IPS-15b (cell line): ENCODE measurements around the gene CDK17.
"Not testable (repeated sequence)": the region's sequence is repeated elsewhere in the genome, so short reads cannot be mapped to it uniquely, and the experiment has no call there.

Source experiments
- H3K27me3 ChIP-seq: one replicate; pipeline ENCODE4 v1.6.1; 2013; ENCODE audit warnings: low read length; ENCODE audit not compliant: control insufficient read depth, insufficient read depth
- H3K36me3 ChIP-seq: one replicate; pipeline ENCODE4 v1.6.1; 2013; ENCODE audit warnings: low read length; ENCODE audit not compliant: control insufficient read depth, insufficient read depth
- H3K4me1 ChIP-seq: one replicate; pipeline ENCODE4 v1.6.1; 2013; ENCODE audit warnings: mild to moderate bottlenecking, low read length; ENCODE audit not compliant: control insufficient read depth, insufficient read depth
- H3K4me3 ChIP-seq: one replicate; pipeline ENCODE4 v1.5.1; 2013; ENCODE audit warnings: low read depth, low read length
- H3K9ac ChIP-seq: one replicate; pipeline ENCODE4 v1.6.1; 2013; ENCODE audit warnings: low read depth, mild to moderate bottlenecking, low read length
- H3K9me3 ChIP-seq: one replicate; pipeline ENCODE4 v1.6.1; 2013; ENCODE audit warnings: mild to moderate bottlenecking, low read length; ENCODE audit not compliant: control insufficient read depth, insufficient read depth

Gene CDK17

DNA sequence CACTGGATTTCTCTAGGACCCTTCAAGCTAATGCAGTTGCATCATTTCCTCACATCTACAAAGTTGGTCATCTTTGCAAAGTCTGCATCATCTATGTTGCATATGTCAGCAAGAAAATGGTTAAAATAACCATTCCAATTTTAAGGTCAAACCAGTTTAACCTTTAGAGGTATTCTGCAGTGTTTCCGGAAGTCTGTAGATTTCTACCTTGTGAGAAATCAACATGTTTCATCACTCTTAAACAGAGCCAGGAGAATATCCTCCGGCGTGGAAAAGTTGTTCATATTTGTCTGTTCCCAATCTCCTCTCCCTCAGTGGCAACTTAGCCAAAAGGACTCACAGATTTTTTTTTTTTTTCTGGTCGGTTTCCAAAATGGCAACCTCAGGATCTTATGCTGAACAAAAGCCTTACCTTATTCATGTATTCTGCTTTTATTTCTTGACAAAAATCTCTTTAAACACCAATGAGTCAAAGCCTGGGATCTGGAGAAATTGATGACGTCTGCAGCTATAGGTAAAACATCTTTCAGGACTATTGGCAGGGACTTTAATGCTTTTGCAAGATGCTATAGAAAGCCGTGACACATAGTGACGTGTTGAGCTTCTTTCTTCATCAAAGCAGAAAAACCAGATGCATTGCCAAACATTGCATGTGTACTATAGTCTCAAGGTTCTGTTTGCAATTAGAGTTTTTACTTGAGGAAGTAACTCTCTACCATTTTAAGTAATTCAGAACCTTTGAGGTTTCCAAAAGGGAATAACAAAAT, 16.0 kb upstream of the CDK17 start:
- H3K9me3 ChIP-seq, result no peaks in the 10 kb centered on the region
- H3K36me3 ChIP-seq, result no peaks in the 10 kb centered on the region
- no peak overlapping the region for H3K9ac ChIP-seq
- H3K27me3 ChIP-seq, result no peaks in the 10 kb centered on the region
- no peaks in the 10 kb centered on the region for H3K4me1 ChIP-seq
- H3K4me3 ChIP-seq, result no peak overlapping the region

DNA sequence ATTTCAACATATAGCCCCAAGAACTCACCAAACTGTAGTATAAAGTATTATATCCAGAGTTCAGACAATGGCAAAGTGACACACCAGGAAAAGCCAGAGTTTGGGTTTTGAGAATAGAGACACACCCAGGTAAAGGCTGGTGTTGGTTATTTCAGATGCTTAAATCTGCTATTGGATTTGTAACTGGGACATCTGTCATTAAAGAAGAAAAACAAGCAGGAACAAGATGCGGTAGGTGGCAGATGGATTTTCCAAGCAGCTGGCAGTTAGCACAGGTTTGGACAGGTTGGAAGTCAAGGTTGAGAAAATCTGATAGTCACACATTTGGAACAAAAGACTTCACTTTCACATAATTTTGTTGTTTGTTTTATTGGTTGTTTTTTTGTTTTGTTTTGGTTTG, 14.4 kb upstream of the CDK17 start:
- Histone ChIP-seq H3K27me3 (no peaks in the 10 kb centered on the region), H3K36me3 (no peaks in the 10 kb centered on the region), H3K4me3 (no peak overlapping the region), H3K9ac (no peak overlapping the region), H3K4me1 (no peaks in the 10 kb centered on the region), H3K9me3 (no peaks in the 10 kb centered on the region)

DNA sequence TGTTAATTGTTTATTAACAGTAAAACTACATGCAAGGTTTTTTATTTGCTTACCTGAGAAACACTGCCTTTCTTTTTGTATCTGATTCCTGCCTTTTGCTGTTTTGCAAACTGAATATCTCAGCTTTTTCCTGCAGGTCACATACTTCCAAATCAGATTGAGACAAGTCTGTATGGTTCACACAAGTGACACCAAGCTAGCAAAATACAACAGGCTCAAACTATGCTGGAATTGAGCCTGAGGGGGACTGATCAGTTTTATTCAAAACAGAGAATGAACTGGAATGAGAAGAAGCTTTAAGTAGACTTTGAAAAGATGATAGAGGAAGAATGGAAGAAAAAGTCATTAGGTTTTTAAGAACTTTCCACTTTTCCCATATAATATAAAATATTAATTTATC, 12.2 kb upstream of the CDK17 start:
- no peaks in the 10 kb centered on the region for H3K4me1 ChIP-seq
- H3K36me3 ChIP-seq, result no peaks in the 10 kb centered on the region
- no peak overlapping the region for H3K4me3 ChIP-seq
- no peak overlapping the region for H3K9ac ChIP-seq
- H3K9me3 ChIP-seq, result no peaks in the 10 kb centered on the region
- H3K27me3 ChIP-seq, result no peaks in the 10 kb centered on the region

DNA sequence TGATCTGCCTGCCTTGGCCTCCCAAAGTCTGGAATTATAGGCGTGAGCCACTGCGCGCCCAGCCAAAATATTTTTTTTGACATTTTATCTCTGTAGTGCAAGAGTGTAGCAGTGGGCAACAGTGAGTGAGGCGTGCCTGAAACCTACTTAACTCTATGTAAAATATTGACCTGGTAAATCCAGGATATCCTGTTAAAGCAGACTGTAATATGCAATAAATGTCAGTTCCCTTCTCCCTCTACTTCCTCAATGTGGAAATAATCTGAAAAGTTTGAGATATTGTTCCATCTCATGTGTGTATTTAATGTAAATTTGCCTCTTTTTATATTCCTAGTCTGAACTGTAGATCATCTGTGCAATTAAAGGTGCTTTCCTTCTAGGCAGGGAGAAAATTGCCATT, 9.5 kb upstream of the CDK17 start:
- H3K9me3 ChIP-seq, result no peaks in the 10 kb centered on the region
- no peaks in the 10 kb centered on the region for H3K4me1 ChIP-seq
- H3K36me3 ChIP-seq, result no peaks in the 10 kb centered on the region
- H3K4me3 ChIP-seq, result no peak overlapping the region
- H3K27me3 ChIP-seq, result no peaks in the 10 kb centered on the region
- no peak overlapping the region for H3K9ac ChIP-seq

DNA sequence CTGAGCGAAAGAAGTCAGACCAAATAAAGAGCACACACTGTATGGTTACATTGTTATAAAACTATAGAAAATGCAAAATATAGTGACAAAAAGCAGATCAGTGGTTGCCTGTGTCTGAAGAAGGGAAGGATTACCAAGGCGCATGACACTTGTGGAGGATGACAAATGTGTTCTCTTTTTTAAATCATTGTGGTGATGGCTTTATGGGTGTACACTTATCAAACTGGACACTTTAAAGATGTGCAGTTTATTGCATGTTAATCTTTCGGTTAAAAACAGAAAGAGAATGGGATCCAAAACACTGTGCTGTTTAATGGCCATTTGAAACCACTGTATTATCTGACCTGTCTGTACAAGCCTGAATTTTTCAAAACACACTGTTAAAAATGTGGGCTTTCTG, 8.8 kb upstream of the CDK17 start:
- H3K4me1 ChIP-seq, result no peaks in the 10 kb centered on the region
- H3K36me3 ChIP-seq, result no peaks in the 10 kb centered on the region
- H3K9ac ChIP-seq, result no peak overlapping the region
- no peak overlapping the region for H3K4me3 ChIP-seq
- no peaks in the 10 kb centered on the region for H3K9me3 ChIP-seq
- H3K27me3 ChIP-seq, result no peaks in the 10 kb centered on the region

DNA sequence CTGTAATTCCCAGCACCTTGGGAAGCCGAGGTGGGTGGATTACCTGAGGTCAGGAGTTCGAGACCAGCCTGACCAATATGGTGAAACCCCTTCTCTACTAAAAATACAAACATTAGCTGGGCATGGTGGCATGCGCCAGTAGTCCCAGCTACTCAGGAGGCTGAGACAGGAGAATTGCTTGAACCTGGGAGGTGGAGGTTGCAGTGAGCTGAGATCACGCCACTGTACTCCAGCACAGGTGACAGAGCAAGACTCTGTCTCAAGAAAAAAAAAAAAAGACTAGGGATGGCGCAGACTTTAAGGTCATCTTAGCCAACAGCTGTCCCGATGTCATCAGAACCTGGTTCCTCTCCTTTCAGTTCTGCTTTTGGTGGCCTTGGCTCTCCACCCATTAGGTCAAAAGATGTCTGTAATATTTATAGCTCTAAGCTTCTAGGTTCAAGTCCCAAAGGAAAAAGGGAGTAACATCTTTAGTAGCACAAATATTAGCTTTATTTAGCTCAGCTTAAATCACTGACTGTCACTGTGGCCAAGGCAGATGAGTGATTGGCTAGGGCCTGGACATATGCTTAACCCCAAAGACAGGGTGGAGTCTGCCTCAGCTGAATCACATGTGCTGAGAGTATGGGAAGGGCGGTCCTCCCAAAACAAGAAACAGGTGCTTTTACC, 7.3 kb upstream of the CDK17 start:
- H3K9me3 ChIP-seq, H3K27me3 ChIP-seq, H3K36me3 ChIP-seq, H3K4me3 ChIP-seq, H3K9ac ChIP-seq, H3K4me1 ChIP-seq: not testable (repeated sequence)

DNA sequence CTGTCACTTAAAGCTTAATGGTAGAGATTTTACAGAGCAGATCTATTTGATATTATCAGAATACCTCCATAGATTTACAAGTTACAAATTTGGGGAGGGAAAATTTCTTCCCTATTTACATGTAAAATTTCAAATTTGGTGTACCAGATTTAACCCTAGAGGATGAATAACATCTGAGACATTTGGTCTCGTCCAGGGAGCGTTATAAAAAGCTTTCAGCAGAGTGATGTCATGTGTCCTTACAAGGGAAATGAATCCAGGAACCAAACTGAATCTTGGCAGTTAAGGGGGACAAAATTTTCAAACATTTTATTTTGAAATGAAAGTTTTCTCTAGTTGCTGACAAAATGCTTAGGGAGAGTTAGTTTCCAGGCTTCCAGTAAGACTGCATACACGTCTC, 4.5 kb upstream of the CDK17 start:
- Histone ChIP-seq H3K9ac (no peak overlapping the region), H3K4me1 (no peaks in the 10 kb centered on the region), H3K9me3 (no peaks in the 10 kb centered on the region), H3K36me3 (peaks cover 2% of the 10 kb centered on the region), H3K27me3 (no peaks in the 10 kb centered on the region), H3K4me3 (no peak overlapping the region)

DNA sequence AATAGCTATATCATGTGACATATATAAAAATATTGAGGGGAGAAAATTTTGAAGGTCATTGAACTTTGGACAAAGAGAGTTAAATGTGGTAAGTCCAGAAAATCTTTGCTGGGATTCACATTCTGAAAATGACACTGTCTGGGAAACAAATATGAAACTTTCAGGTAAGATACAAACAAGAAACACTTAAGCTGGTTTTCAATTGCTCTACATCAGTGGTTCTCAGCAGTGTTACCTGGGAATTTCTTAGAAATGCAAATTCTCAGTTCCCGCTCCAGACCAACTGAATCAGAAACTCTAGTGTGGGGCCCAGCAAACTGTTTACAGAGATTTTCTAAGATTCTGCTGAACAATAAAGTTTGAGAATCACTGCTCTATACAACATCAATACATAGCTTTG, 3.6 kb upstream of the CDK17 start:
- H3K27me3 ChIP-seq, result no peaks in the 10 kb centered on the region
- no peak overlapping the region for H3K9ac ChIP-seq
- no peaks in the 10 kb centered on the region for H3K4me1 ChIP-seq
- H3K9me3 ChIP-seq, result no peaks in the 10 kb centered on the region
- H3K4me3 ChIP-seq, result no peak overlapping the region
- H3K36me3 ChIP-seq, result peaks cover 2% of the 10 kb centered on the region

DNA sequence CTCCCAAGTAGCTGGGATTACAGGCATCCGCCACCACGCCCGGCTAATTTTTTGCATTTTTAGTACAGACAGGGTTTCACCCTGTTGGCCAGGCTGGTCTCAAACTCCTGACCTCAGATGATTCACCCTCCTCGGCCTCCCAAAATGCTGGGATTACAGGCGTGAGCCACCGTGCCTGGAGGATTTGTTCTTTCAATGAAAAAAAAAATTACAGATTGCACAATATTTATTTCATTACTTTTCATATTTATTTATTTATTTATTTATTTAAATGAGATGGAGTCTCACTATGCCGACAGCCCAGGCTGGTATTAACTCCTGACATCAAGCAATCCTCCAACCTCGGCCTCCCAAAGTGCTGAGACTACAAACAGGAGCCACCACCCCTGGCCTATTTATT, 2.3 kb upstream of the CDK17 start:
- H3K9me3 ChIP-seq, H3K4me1 ChIP-seq, H3K36me3 ChIP-seq, H3K4me3 ChIP-seq, H3K9ac ChIP-seq, H3K27me3 ChIP-seq: not testable (repeated sequence)

DNA sequence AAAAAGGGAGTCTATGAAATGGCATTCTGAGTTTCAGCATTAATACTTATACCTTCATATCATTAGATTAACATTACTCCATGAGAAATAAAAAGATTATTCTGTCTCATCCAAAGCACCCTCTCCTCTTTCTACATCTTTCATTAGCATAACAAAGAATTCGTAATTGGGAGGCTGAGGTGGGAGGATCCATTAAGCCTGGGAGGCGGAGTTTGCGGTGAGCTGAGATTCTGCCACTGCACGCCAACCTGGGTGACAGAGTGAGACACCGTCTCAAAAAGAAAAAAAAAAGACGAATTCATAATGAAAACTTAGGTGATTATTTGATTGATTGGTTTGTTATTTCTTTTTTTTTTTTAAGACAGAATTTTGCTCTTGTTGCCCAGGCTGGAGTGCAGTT, 1.8 kb upstream of the CDK17 start:
- Histone ChIP-seq H3K4me3 (peak overlapping the region; percentile 30), H3K27me3 (no peaks in the 10 kb centered on the region), H3K4me1 (peaks cover 10% of the 10 kb centered on the region), H3K9ac (no peak overlapping the region), H3K9me3 (no peaks in the 10 kb centered on the region), H3K36me3 (peaks cover 2% of the 10 kb centered on the region)

DNA sequence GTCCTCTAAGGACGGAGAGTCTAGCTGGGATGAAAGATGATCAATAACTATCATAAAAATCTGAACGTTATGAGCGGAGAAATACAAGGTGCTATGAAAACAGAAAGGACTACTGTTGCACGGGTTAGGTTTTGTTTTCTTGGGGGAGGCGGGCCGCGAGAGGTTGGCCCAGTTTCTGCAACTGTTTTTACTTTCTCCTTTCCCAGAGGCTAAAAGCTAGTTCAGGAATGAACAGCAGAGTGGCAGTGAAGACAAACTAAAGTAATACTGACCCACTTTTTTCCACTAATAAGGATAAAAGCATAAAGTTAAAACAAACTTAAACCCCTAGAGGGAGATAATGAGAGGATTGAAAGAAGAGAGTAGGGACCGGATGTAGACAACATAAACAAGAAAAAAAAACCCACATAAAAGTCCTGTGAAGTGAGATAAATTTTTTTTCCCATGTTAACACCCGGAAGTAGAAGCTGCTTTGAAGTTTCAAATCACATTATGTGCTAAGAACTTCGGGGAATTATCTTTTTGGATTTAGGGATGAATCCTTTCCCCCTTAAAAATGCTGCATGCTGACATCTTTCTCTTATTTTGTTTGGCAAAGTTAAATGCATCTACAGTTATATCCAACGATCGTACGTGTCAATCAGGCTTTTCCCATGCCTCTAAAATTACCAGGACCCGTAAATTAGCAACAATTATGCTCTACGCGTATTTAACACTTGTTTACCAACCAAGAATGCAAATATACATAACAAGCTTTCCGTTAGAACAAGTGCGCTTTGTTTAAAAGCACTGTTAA, 1.0 kb upstream of the CDK17 start:
- Histone ChIP-seq H3K4me3 (peak overlapping the region; percentile 83), H3K4me1 (peaks cover 10% of the 10 kb centered on the region), H3K36me3 (peaks cover 2% of the 10 kb centered on the region), H3K9ac (no peak overlapping the region), H3K9me3 (no peaks in the 10 kb centered on the region), H3K27me3 (no peaks in the 10 kb centered on the region)

DNA sequence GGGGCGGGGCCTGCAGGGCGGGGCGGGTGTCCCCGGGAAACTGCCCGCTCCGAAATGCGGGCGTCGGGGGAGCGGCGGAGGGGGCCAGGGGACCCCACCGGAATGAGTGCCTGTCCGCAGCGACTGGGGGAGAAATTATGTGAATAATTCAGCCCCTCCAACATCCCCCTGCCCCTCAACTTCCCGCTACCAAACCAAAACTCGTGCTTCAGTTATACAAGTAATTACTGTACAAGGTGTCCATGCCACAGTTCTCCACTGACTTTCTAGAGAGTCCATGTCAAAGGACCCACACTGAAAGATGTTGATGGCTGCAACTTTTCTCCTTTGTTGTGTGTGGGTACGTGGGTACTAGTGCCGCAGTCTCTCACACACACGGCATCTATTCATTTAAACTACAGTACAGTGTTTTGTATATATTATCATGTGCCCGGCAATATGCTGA, 414 bp upstream of the CDK17 start:
- H3K4me1 ChIP-seq, result peaks cover 14% of the 10 kb centered on the region
- peak overlapping the region; percentile 83 for H3K4me3 ChIP-seq
- no peak overlapping the region for H3K9ac ChIP-seq
- H3K27me3 ChIP-seq, result no peaks in the 10 kb centered on the region
- peaks cover 2% of the 10 kb centered on the region for H3K36me3 ChIP-seq
- H3K9me3 ChIP-seq, result no peaks in the 10 kb centered on the region
